ENCODE results near the gene AQP1.

GRCh38 chr7:30870821-30871518, 40.7 kb upstream of the AQP1 start:
- TF ChIP-seq EP300 (IDR thresholded peaks at IDR 0.05; ENCODE audit: borderline replicate concordance) (no peak), REST (IDR thresholded peaks at IDR 0.05; ENCODE audit: low read depth) (no peak), NFIC (IDR thresholded peaks at IDR 0.05) (no peak), CREB1 (IDR thresholded peaks at IDR 0.05; ENCODE audit: low read depth) (no peak)
